Lower lobe of right lung (tissue), 2 donors: ENCODE measurements around the gene LPGAT1. TPM values are rescaled to one million over a fixed set of nuclear protein-coding genes. Genes with fewer than 3 reads are reported as not detected.

Experiments
- ATAC-seq, 2 donors: fragments of 200-7000 bp; cut with Tn5 transposase; one replicate each; pipeline ENCODE4 v1.9.1; 2020 to 2022; ENCODE audit warnings: mild to moderate bottlenecking in 2 of 2, moderate library complexity in 2 of 2
- DNase-seq: peaks from one replicate; pipeline ENCODE4 v3.0.0-alpha.2; 2020
- H3K27ac ChIP-seq: fragments of 200-600 bp; one replicate; pipeline ENCODE4 v1.8.0; 2022
- H3K27me3 ChIP-seq: fragments of 200-600 bp; one replicate; pipeline ENCODE4 v1.8.0; 2022; ENCODE audit warnings: low read depth
- H3K36me3 ChIP-seq: fragments of 200-600 bp; one replicate; pipeline ENCODE4 v1.8.0; 2022; ENCODE audit warnings: mild to moderate bottlenecking
- H3K4me1 ChIP-seq: fragments of 200-600 bp; one replicate; pipeline ENCODE4 v1.8.0; 2022
- H3K4me3 ChIP-seq: fragments of 200-600 bp; one replicate; pipeline ENCODE4 v1.8.0; 2022; ENCODE audit warnings: mild to moderate bottlenecking
- H3K9me3 ChIP-seq: fragments of 200-600 bp; one replicate; pipeline ENCODE4 v1.8.0; 2022
- intact Hi-C: fragments of 100-400 bp; cut with DNase I; formaldehyde crosslinking; loops from one replicate; pipeline ENCODE4 v1.11.0; 2022
- total RNA-seq: library from RNA; stranded (reverse); fragmentation: NEBNext Ultra II Directional; extraction: Animal tissue kit (Norgen Biotek cat#: 25700); gene quantifications from one replicate; pipeline ENCODE4 v1.2.1, GENCODE V29; 2021
- TF ChIP-seq, protein P1 (sequence below): fragments of 200-600 bp; IDR thresholded peaks from one replicate; pipeline ENCODE4 v1.8.0; 2022; ENCODE audit warnings: antibody characterized with exemption, mild to moderate bottlenecking
- donor health status: DM: no; HTN: yes; CAD: no; lungs with severe emphysema.

The LPGAT1 gene
- total RNA-seq, 1 donor from 2014 or later = 34.9 TPM

GRCh38 chr1:211751438-211751837 lies 79.1 kb downstream of the LPGAT1 start:
- no peaks in the 10 kb centered on the region for H3K4me1 ChIP-seq
- ATAC-seq (no peak), DNase-seq (no peak)
- H3K27ac ChIP-seq = no peak overlapping the region
- no peaks in the 10 kb centered on the region for H3K9me3 ChIP-seq
- H3K36me3 ChIP-seq = peaks cover 34% of the 10 kb centered on the region
- TF ChIP-seq, protein P1, sequence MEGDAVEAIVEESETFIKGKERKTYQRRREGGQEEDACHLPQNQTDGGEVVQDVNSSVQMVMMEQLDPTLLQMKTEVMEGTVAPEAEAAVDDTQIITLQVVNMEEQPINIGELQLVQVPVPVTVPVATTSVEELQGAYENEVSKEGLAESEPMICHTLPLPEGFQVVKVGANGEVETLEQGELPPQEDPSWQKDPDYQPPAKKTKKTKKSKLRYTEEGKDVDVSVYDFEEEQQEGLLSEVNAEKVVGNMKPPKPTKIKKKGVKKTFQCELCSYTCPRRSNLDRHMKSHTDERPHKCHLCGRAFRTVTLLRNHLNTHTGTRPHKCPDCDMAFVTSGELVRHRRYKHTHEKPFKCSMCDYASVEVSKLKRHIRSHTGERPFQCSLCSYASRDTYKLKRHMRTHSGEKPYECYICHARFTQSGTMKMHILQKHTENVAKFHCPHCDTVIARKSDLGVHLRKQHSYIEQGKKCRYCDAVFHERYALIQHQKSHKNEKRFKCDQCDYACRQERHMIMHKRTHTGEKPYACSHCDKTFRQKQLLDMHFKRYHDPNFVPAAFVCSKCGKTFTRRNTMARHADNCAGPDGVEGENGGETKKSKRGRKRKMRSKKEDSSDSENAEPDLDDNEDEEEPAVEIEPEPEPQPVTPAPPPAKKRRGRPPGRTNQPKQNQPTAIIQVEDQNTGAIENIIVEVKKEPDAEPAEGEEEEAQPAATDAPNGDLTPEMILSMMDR = no peak
- H3K4me3 ChIP-seq = no peak overlapping the region
- H3K27me3 ChIP-seq = no peaks in the 10 kb centered on the region
- intact Hi-C loops = no loop called here

DNA sequence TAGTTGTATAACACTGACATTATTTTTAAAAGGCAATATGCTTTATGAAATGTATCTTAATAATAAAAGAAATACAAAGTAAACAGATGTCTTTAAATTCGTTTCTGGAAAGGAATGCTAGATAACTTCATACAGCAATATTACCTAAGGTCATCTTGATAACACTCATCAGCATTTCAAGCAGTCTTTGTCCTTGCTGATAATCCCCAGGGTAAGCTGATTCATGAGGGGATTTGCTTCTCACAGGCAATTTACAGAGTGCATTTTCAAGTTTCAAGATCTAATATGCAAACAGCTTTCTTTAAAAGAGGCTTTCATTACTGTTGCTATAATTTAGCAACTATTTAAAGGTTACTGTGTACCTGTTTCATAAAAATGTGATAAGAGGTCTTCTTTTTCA lies 80.0 kb downstream of the LPGAT1 start:
- H3K4me1 ChIP-seq = no peaks in the 10 kb centered on the region
- no peak overlapping the region for H3K27ac ChIP-seq
- peaks cover 34% of the 10 kb centered on the region for H3K36me3 ChIP-seq
- TF ChIP-seq, protein P1 = no peak
- no peaks in the 10 kb centered on the region for H3K9me3 ChIP-seq
- ATAC-seq (no peak), DNase-seq (no peak)
- no peak overlapping the region for H3K4me3 ChIP-seq
- intact Hi-C loops = no loop called here
- H3K27me3 ChIP-seq = no peaks in the 10 kb centered on the region

- Histone ChIP-seq H3K4me1 (no peaks in the 10 kb centered on the region), H3K36me3 (peaks cover 34% of the 10 kb centered on the region), H3K27me3 (no peaks in the 10 kb centered on the region), H3K27ac (no peak overlapping the region), H3K9me3 (no peaks in the 10 kb centered on the region), H3K4me3 (no peak overlapping the region)
- intact Hi-C loops = no loop called here
- TF ChIP-seq, protein P1 = no peak
- DNase-seq (no peak), ATAC-seq (no peak)
These were observed 81.3 kb downstream of the LPGAT1 start for GRCh38 chr1:211749251-211749650.

- peaks cover 34% of the 10 kb centered on the region for H3K36me3 ChIP-seq
- no peak for DNase-seq
- TF ChIP-seq, protein P1 = no peak
- no peak for ATAC-seq
- intact Hi-C loops = no loop called here
- no peaks in the 10 kb centered on the region for H3K4me1 ChIP-seq
- no peak overlapping the region for H3K4me3 ChIP-seq
- H3K27ac ChIP-seq = no peak overlapping the region
- no peaks in the 10 kb centered on the region for H3K9me3 ChIP-seq
- H3K27me3 ChIP-seq = no peaks in the 10 kb centered on the region
These were observed 81.8 kb downstream of the LPGAT1 start for GRCh38 chr1:211748810-211749209.

DNA sequence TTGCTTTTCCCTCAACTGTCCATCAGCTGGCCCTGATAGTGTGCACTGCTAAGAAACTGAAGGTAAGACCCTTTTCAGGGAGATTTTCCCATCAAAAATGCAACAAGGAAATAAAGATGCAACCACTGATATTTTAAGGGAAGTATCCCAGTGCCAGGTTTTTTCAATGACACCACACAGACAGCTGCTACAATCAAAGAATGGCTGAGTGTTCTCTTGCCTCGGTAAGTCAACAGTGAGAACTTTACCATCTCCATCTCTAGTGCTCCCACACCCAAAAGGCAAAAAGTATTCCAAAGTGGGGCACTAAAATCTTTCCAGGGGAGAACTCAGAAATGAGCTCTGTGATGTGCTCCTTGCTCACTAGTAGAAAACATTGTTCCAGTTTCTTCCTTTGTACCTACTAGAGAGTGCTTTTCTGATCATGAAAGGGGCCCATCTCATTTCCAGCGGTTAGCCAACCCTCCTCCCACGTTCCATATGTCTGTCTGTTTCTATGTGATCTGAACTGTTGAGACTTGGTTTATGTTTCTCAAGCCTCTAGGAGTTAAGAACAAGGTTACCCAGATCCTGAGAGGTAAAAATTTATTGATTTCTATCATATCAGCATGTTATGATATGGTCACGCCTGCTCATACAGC lies 87.6 kb downstream of the LPGAT1 start:
- Histone ChIP-seq H3K4me3 (no peak overlapping the region), H3K27me3 (no peaks in the 10 kb centered on the region), H3K36me3 (peaks cover under 1% of the 10 kb centered on the region), H3K27ac (no peak overlapping the region), H3K9me3 (no peaks in the 10 kb centered on the region), H3K4me1 (no peaks in the 10 kb centered on the region)
- TF ChIP-seq, protein P1 = no peak
- ATAC-seq (no peak), DNase-seq (no peak)
- intact Hi-C loops = no loop called here
